ENCODE results near the gene KCNAB3.

GRCh38 chr17:7887482-7888183, 42.0 kb downstream of the KCNAB3 start:
- TF ChIP-seq, protein P1, sequence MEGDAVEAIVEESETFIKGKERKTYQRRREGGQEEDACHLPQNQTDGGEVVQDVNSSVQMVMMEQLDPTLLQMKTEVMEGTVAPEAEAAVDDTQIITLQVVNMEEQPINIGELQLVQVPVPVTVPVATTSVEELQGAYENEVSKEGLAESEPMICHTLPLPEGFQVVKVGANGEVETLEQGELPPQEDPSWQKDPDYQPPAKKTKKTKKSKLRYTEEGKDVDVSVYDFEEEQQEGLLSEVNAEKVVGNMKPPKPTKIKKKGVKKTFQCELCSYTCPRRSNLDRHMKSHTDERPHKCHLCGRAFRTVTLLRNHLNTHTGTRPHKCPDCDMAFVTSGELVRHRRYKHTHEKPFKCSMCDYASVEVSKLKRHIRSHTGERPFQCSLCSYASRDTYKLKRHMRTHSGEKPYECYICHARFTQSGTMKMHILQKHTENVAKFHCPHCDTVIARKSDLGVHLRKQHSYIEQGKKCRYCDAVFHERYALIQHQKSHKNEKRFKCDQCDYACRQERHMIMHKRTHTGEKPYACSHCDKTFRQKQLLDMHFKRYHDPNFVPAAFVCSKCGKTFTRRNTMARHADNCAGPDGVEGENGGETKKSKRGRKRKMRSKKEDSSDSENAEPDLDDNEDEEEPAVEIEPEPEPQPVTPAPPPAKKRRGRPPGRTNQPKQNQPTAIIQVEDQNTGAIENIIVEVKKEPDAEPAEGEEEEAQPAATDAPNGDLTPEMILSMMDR (IDR thresholded peaks at IDR 0.05; ENCODE audit: low read length), result no peak
- TF ChIP-seq EZH2 (IDR thresholded peaks at IDR 0.05; ENCODE audit: borderline replicate concordance, low read length), result no peak
